ENCODE data around the gene APOD.
A peak's percentile ranks its signal among the peaks of the same experiment; 100 is the strongest.
"Not testable (repeated sequence)": the region's sequence is repeated elsewhere in the genome, so short reads cannot be mapped to it uniquely, and the experiment has no call there.

Gene APOD

GRCh38 chr3:195616681-195617080 lies 32.9 kb upstream of the APOD start:
- H3K27me3 ChIP-seq, result no peaks in the 10 kb centered on the region
- H3K4me3 ChIP-seq, result no peak overlapping the region
- peaks cover under 1 to 28% (median 21%) of the 10 kb centered on the region in 11 experiments; a peak in 20 of 22 replicates for H3K9me3 ChIP-seq (replicated peaks in 1 of 11)
- peaks cover 0 to 9% (median 2%) of the 10 kb centered on the region in 10 experiments; a peak in 5 of 20 replicates for H3K4me1 ChIP-seq
- no peak overlapping the region for H3K9ac ChIP-seq
- no peaks in the 10 kb centered on the region for H4K20me1 ChIP-seq
- H3K36me3 ChIP-seq, result no peaks in the 10 kb centered on the region
- H3K27ac ChIP-seq, result no peak overlapping the region
- H3K4me2 ChIP-seq, result no peak overlapping the region
- TF ChIP-seq Cebpa-rat (IDR thresholded peaks at IDR 0.05), result no peak

- H3K4me1 ChIP-seq, H3K4me2 ChIP-seq, H3K36me3 ChIP-seq, H3K27ac ChIP-seq, H4K20me1 ChIP-seq, H3K27me3 ChIP-seq, H3K9ac ChIP-seq, H3K4me3 ChIP-seq: not testable (repeated sequence)
- peaks cover 7 to 34% (median 28%) of the 10 kb centered on the region in 11 experiments for H3K9me3 ChIP-seq (replicated peaks in 1 of 11)
Measured at GRCh38 chr3:195615952-195616537, 32.3 kb upstream of the APOD start.

- peak overlapping the region in 4 of 11 experiments; percentile 13 to 26 (median 22); a peak in 3 of 22 replicates for H3K4me2 ChIP-seq
- H3K27ac ChIP-seq, H3K9ac ChIP-seq, H4K20me1 ChIP-seq, H3K36me3 ChIP-seq, H3K4me3 ChIP-seq, H3K4me1 ChIP-seq, H3K27me3 ChIP-seq: not testable (repeated sequence)
- peaks cover 18 to 46% (median 37%) of the 10 kb centered on the region in 11 experiments for H3K9me3 ChIP-seq (replicated peaks in 1 of 11)
Measured at GRCh38 chr3:195614672-195615504, 31.1 kb upstream of the APOD start.

- Histone ChIP-seq H3K4me3 (no peak overlapping the region), H3K4me1 (peaks cover 0 to 9% (median 2%) of the 10 kb centered on the region in 10 experiments; a peak in 5 of 20 replicates), H3K36me3 (no peaks in the 10 kb centered on the region; a peak in 1 of 22 replicates), H3K9me3 (replicated peaks in 1 of 11) (peaks cover 31 to 59% (median 51%) of the 10 kb centered on the region in 11 experiments), H3K27ac (no peak overlapping the region), H4K20me1 (no peaks in the 10 kb centered on the region), H3K27me3 (no peaks in the 10 kb centered on the region), H3K4me2 (no peak overlapping the region), H3K9ac (no peak overlapping the region)
- TF ChIP-seq Cebpa-rat (IDR thresholded peaks at IDR 0.05), result no peak
Measured at GRCh38 chr3:195613468-195614069, 29.8 kb upstream of the APOD start.

GRCh38 chr3:195612075-195612800 lies 28.5 kb upstream of the APOD start:
- H4K20me1 ChIP-seq, result no peaks in the 10 kb centered on the region
- TF ChIP-seq Cebpa-rat (IDR thresholded peaks at IDR 0.05), result no peak

GRCh38 chr3:195609229-195609628 lies 25.5 kb upstream of the APOD start:
- Histone ChIP-seq H3K27me3 (no peaks in the 10 kb centered on the region), H3K9ac (no peak overlapping the region)

More at GRCh38 chr3:195612075-195612800, 28.5 kb upstream of the APOD start:
- peak overlapping the region in 1 of 11 experiments; percentile 17; a peak in 1 of 22 replicates for H3K4me2 ChIP-seq
- no peak overlapping the region for H3K27ac ChIP-seq
- H3K9ac ChIP-seq, result no peak overlapping the region
- peaks cover 0 to 9% (median 2%) of the 10 kb centered on the region in 10 experiments; a peak in 5 of 20 replicates for H3K4me1 ChIP-seq
- H3K27me3 ChIP-seq, result no peaks in the 10 kb centered on the region
- H3K4me3 ChIP-seq, result no peak overlapping the region
- peaks cover 45 to 72% (median 64%) of the 10 kb centered on the region in 11 experiments for H3K9me3 ChIP-seq (replicated peaks in 1 of 11)
- H3K36me3 ChIP-seq, result no peaks in the 10 kb centered on the region; a peak in 1 of 22 replicates

GRCh38 chr3:195601785-195602184 lies 18.0 kb upstream of the APOD start:
- not testable (repeated sequence) for H3K27ac ChIP-seq, H3K4me2 ChIP-seq, H3K9ac ChIP-seq, H4K20me1 ChIP-seq, H3K36me3 ChIP-seq, H3K4me3 ChIP-seq, H3K27me3 ChIP-seq
- Histone ChIP-seq H3K4me1 (peaks cover 12 to 21% (median 20%) of the 10 kb centered on the region in 10 experiments), H3K9me3 (replicated peaks in 1 of 11) (peaks cover 69 to 79% (median 76%) of the 10 kb centered on the region in 11 experiments)

More at GRCh38 chr3:195609229-195609628, 25.5 kb upstream of the APOD start:
- no peak overlapping the region for H3K4me3 ChIP-seq
- H3K4me1 ChIP-seq, result peaks cover 0 to 6% (median 0%) of the 10 kb centered on the region in 10 experiments; a peak in 2 of 20 replicates
- no peaks in the 10 kb centered on the region for H4K20me1 ChIP-seq
- H3K36me3 ChIP-seq, result peaks cover 0 to 4% (median 0%) of the 10 kb centered on the region in 11 experiments; a peak in 1 of 22 replicates
- no peak overlapping the region for H3K4me2 ChIP-seq
- H3K9me3 ChIP-seq (replicated peaks in 1 of 11), result peaks cover 75 to 99% (median 94%) of the 10 kb centered on the region in 11 experiments
- H3K27ac ChIP-seq, result no peak overlapping the region
- no peak for TF ChIP-seq Cebpa-rat (IDR thresholded peaks at IDR 0.05)

GRCh38 chr3:195601382-195601781 lies 17.6 kb upstream of the APOD start:
- no peak for TF ChIP-seq Cebpa-rat (IDR thresholded peaks at IDR 0.05)
- Histone ChIP-seq H3K4me3 (no peak overlapping the region), H3K9ac (no peak overlapping the region)

GRCh38 chr3:195599926-195600325 lies 16.2 kb upstream of the APOD start:
- not testable (repeated sequence) for H3K27ac ChIP-seq, H3K9ac ChIP-seq, H3K4me2 ChIP-seq, H3K36me3 ChIP-seq, H3K4me3 ChIP-seq, H3K27me3 ChIP-seq, H4K20me1 ChIP-seq
- peaks cover 12 to 36% (median 34%) of the 10 kb centered on the region in 10 experiments for H3K4me1 ChIP-seq
- peaks cover 54 to 77% (median 64%) of the 10 kb centered on the region in 11 experiments for H3K9me3 ChIP-seq (replicated peaks in 1 of 11)

More at GRCh38 chr3:195601382-195601781, 17.6 kb upstream of the APOD start:
- Histone ChIP-seq H4K20me1 (no peaks in the 10 kb centered on the region), H3K4me2 (no peak overlapping the region), H3K9me3 (replicated peaks in 1 of 11) (peaks cover 65 to 76% (median 72%) of the 10 kb centered on the region in 11 experiments), H3K27me3 (no peaks in the 10 kb centered on the region), H3K36me3 (0 out of 22 replicates have a peak, but pooled peaks cover 0 to 4% (median 0%) of the 10 kb centered on the region in 11 experiments), H3K4me1 (peaks cover 12 to 25% (median 24%) of the 10 kb centered on the region in 10 experiments), H3K27ac (no peak overlapping the region)

- 0 out of 22 replicates have a peak overlapping the region, but pooled peaks of 1 of the 11 experiments have one; percentile 26 for H3K27ac ChIP-seq
- not testable (repeated sequence) for H4K20me1 ChIP-seq, H3K27me3 ChIP-seq, H3K4me2 ChIP-seq, H3K4me3 ChIP-seq, H3K9ac ChIP-seq, H3K36me3 ChIP-seq
- peaks cover 12 to 36% (median 34%) of the 10 kb centered on the region in 10 experiments for H3K4me1 ChIP-seq
- H3K9me3 ChIP-seq (replicated peaks in 1 of 11), result peaks cover 50 to 77% (median 63%) of the 10 kb centered on the region in 11 experiments
Measured at GRCh38 chr3:195599516-195599915, 15.8 kb upstream of the APOD start.
